NT2/D1 (cell line): Measurements from ENCODE around the gene RHBG.

Experiments used
- YY1 ChIP-seq: IDR thresholded peaks from 2 replicates; pipeline ENCODE4 v1.6.1; 2011; ENCODE audit not compliant: insufficient read length, insufficient read depth
- ZNF274 ChIP-seq: IDR thresholded peaks from 2 replicates; pipeline ENCODE4 v1.6.1; 2011; ENCODE audit warnings: mild to moderate bottlenecking, low read depth, low read length

- TF ChIP-seq ZNF274 (no peak), YY1 (no peak)
Measured at GRCh38 chr1:156372876-156373275, 3.9 kb downstream of the RHBG start.
